Astrocyte of the spinal cord (primary cell): ENCODE data around the gene PDE9A.

Experiments used
- DNase-seq: peaks from one replicate; pipeline ENCODE4 v3.0.0; 2011; ENCODE audit warnings: low read depth, low spot score
- H3K4me3 ChIP-seq: 2 replicates; pipeline ENCODE4 v1.5.1; 2011; ENCODE audit warnings: low read depth, mild to moderate bottlenecking, low read length, moderate library complexity
- in situ Hi-C: cut with HindIII; loops from 2 replicates; pipeline ENCODE4 v1.10.0; 2017; ENCODE audit warnings: low sequenced_read_pairs
- TF ChIP-seq, protein P1 (sequence below): IDR thresholded peaks from 2 replicates; pipeline ENCODE4 v1.5.1; 2012; ENCODE audit warnings: low read depth, mild to moderate bottlenecking, low read length, inconsistent platforms

Gene PDE9A

DNA sequence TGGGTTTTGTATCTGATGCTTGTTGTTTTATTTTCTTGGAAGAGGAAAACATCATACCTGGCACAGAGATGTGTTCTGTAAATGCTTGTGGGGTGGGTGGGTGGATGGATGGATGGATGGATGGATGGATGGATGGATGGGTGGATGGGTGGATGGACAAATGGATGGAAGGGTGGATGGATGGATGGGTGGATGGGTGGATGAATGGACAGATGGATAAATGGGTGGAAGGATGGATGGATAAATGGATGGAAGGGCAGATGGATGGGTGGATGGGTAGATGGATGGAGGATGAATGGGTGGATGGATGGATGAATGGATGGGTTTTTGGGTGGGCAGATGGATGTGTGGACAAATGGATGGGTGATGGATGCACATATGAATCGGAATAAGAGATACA, 111.5 kb downstream of the PDE9A start:
- TF ChIP-seq, protein P1, sequence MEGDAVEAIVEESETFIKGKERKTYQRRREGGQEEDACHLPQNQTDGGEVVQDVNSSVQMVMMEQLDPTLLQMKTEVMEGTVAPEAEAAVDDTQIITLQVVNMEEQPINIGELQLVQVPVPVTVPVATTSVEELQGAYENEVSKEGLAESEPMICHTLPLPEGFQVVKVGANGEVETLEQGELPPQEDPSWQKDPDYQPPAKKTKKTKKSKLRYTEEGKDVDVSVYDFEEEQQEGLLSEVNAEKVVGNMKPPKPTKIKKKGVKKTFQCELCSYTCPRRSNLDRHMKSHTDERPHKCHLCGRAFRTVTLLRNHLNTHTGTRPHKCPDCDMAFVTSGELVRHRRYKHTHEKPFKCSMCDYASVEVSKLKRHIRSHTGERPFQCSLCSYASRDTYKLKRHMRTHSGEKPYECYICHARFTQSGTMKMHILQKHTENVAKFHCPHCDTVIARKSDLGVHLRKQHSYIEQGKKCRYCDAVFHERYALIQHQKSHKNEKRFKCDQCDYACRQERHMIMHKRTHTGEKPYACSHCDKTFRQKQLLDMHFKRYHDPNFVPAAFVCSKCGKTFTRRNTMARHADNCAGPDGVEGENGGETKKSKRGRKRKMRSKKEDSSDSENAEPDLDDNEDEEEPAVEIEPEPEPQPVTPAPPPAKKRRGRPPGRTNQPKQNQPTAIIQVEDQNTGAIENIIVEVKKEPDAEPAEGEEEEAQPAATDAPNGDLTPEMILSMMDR = no peak

GRCh38 chr21:42765656-42766055, 112.2 kb downstream of the PDE9A start:
- DNase-seq = no peak
- in situ Hi-C loops = no loop called here
- TF ChIP-seq, protein P1 = no peak
- H3K4me3 ChIP-seq = no peak overlapping the region

More for the DNA sequence above, 111.5 kb downstream of the PDE9A start:
- no peak overlapping the region for H3K4me3 ChIP-seq
- in situ Hi-C loops = no loop called here
- no peak for DNase-seq

GRCh38 chr21:42766739-42767560, 113.5 kb downstream of the PDE9A start:
- in situ Hi-C loops = no loop called here
- TF ChIP-seq, protein P1 = no peak
- no peak overlapping the region for H3K4me3 ChIP-seq

DNA sequence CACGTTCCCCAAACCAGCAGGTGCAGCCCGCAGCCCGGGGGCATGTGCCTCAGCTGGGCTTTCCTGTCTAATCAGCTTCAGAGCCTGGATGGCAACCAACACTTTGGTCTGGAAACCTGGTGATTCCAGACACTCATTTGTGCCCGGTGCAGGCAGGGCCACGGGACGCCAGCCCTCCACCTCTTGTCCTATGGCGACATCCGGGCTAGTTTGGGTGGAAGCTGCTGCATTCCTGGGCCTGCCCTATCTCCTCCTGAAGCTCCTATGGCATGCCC, 114.1 kb downstream of the PDE9A start:
- H3K4me3 ChIP-seq = no peak overlapping the region
- TF ChIP-seq, protein P1 = no peak
- DNase-seq = no peak
- in situ Hi-C loops = no loop called here

More at GRCh38 chr21:42766739-42767560, 113.5 kb downstream of the PDE9A start:
- no peak for DNase-seq

DNA sequence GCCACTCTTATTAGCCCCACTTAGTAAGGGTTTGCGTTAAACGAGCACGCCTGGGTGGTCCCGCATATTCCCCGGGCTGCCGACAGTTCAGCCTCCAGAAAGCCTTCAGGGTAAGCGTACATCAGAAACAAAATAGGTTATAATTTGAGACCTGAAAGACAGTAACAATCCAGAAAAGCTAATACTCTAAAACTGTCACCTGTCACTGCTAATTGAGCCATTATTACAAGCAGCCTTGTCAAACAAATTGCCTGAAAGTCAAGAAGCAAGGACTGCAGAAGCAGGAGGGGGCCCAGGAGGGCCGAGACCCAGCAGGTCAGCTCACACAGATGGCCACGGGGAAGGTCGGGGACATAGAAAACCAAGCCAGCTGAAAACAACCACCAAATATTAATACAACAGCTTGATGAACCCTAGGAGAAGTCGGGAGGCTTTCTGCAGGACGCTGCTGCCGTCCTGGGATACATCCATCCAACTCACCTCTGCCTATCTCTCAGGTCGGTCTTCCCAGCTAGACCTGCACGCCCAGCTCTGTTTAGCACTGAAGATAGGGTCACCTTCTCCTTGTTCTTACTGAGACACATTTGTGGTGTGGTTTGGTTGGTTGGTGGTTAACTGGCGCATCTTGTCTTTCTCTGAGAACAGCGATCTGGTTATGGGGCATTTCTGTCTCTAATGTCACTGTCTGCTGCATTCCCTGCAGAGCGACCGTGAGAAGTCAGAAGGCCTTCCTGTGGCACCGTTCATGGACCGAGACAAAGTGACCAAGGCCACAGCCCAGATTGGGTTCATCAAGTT, 115.1 kb downstream of the PDE9A start:
- in situ Hi-C loops = no loop called here
- TF ChIP-seq, protein P1 = no peak
- DNase-seq = no peak
- H3K4me3 ChIP-seq = no peak overlapping the region

DNA sequence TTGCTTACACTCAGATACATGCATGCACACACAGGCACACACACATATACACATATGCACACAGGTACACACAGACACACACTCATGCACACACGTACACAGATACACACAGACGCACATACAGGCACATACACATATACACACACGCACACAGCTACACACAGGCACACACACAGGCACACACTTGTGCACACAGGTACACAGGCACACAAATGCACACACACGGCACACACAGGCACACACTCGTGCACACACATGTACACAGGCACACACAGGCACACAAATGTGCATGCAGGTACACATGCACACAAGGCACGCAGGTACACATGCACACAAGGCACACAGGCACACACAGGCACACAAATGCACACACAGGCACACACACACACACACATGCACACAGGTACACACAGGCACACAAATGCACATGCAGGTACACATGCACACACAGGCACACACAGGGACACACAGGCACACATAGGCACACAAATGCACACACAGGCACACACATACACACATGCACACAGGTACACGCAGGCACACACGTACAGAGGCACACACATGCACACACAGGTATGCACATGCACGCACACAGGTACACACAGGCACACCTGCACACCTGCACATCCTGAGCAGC, 115.9 kb downstream of the PDE9A start:
- H3K4me3 ChIP-seq = no peak overlapping the region
- no peak for DNase-seq
- in situ Hi-C loops = no loop called here
- TF ChIP-seq, protein P1 = no peak
